C4-2B (cell line): ENCODE results near the gene BLCAP.

Experiments used
- CTCF ChIP-seq: fragments of 450-650 bp; conservative IDR thresholded peaks from 2 replicates; pipeline ENCODE4 v1.5.1; 2017; ENCODE audit warnings: mild to moderate bottlenecking
- ZFX ChIP-seq: fragments of 450-650 bp; IDR thresholded peaks from 2 replicates; pipeline ENCODE4 v1.6.1; 2017

GRCh38 chr20:37515876-37516275 lies 11.8 kb downstream of the BLCAP start:
- TF ChIP-seq CTCF (no peak), ZFX (no peak)
